T-cell (primary cell): ENCODE measurements around the gene ANO3. TPM values are rescaled to one million over a fixed set of nuclear protein-coding genes. Genes with fewer than 3 reads are reported as not detected.

Experiments used
- ATAC-seq, 4 experiments: fragments of 200-7000 bp in 3 of 4; fragments of 150-1000 bp in 1 of 4; cut with Tn5 transposase; replicated peaks in 1 of 4; 1 replicate in 3 of 4; 2 replicates in 1 of 4; pipeline ENCODE4 v1.10.0; 2021; ENCODE audit warnings: moderate library complexity in 3 of 4, mild to moderate bottlenecking in 2 of 4, moderate number of reproducible peaks in 1 of 4
- CTCF ChIA-PET, 2 donors: fragments of 300-600 bp; sonication (Branson Sonifier 250); formaldehyde crosslinking; loops; one replicate each; lab custom pipeline; 2022; ENCODE audit warnings: antibody characterized with exemption in 2 of 2; lab: Charles Lee
- POLR2A ChIA-PET, 2 donors: fragments of 300-600 bp; sonication (Branson Sonifier 250); formaldehyde crosslinking; loops; one replicate each; lab custom pipeline; 2022; ENCODE audit warnings: antibody characterized with exemption in 2 of 2; lab: Charles Lee
- DNase-seq, 35 experiments: peaks; one replicate each; pipeline versions ENCODE4 v3.0.0 to v3.0.0-alpha.2; 2013 to 2023
- H3K27ac ChIP-seq: one replicate; pipeline ENCODE4 v1.5.1; 2013; ENCODE audit warnings: low read length
- H3K27me3 ChIP-seq, 2 experiments: replicated peaks in 1 of 2; 1 replicate in 1 of 2; 2 replicates in 1 of 2; pipeline versions ENCODE4 v1.6.1 to v1.7.0; 2013; ENCODE audit warnings: low read length in 1 of 2, mixed read lengths in 1 of 2; ENCODE audit not compliant: control insufficient read depth in 2 of 2, insufficient read depth in 2 of 2; ENCODE audit errors: extremely low read depth in 1 of 2
- H3K36me3 ChIP-seq, 2 donors: 1 replicate in 1 of 2; 2 replicates in 1 of 2; pipeline versions ENCODE4 v1.6.1 to v1.7.0; 2013; ENCODE audit warnings: low read length in 1 of 2; ENCODE audit not compliant: control insufficient read depth in 2 of 2, insufficient read depth in 1 of 2; ENCODE audit errors: extremely low read depth in 1 of 2
- H3K4me1 ChIP-seq, 2 experiments: 1 replicate in 1 of 2; 2 replicates in 1 of 2; pipeline versions ENCODE4 v1.6.1 to v1.7.0; 2013; ENCODE audit warnings: low read length in 2 of 2, mixed read lengths in 1 of 2; ENCODE audit not compliant: insufficient read depth in 2 of 2, control insufficient read depth in 1 of 2; ENCODE audit errors: extremely low read depth in 1 of 2
- H3K4me3 ChIP-seq, 2 donors: 1 replicate in 1 of 2; 2 replicates in 1 of 2; pipeline versions ENCODE4 v1.5.1 to v1.7.0; 2013; ENCODE audit warnings: mild to moderate bottlenecking in 2 of 2, low read length in 1 of 2, moderate library complexity in 1 of 2; ENCODE audit not compliant: control insufficient read depth in 1 of 2; ENCODE audit errors: extremely low read depth in 1 of 2
- H3K9me3 ChIP-seq: 2 replicates; pipeline ENCODE4 v1.7.0; 2013
- H3K27ac Mint-ChIP-seq, 2 donors: one replicate each; pipeline ENCODE4 v1.8.0; 2020 to 2021; ENCODE audit warnings: mild to moderate bottlenecking in 2 of 2, mixed read lengths in 2 of 2
- H3K27me3 Mint-ChIP-seq, 2 donors: one replicate each; pipeline ENCODE4 v1.8.0; 2021 to 2022; ENCODE audit warnings: mixed read lengths in 2 of 2
- H3K36me3 Mint-ChIP-seq: one replicate; pipeline ENCODE4 v1.8.0; 2021; ENCODE audit warnings: mixed read lengths
- H3K4me1 Mint-ChIP-seq, 3 donors: one replicate each; pipeline ENCODE4 v1.8.0; 2020 to 2022; ENCODE audit warnings: mixed read lengths in 3 of 3, mild to moderate bottlenecking in 1 of 3
- H3K4me3 Mint-ChIP-seq, 3 donors: one replicate each; pipeline ENCODE4 v1.8.0; 2020 to 2022; ENCODE audit warnings: mild to moderate bottlenecking in 3 of 3, mixed read lengths in 3 of 3, moderate library complexity in 3 of 3
- H3K9me3 Mint-ChIP-seq, 3 donors: one replicate each; pipeline ENCODE4 v1.8.0; 2020 to 2022; ENCODE audit warnings: mixed read lengths in 3 of 3
- WGBS: methylation state at CpG from one replicate; pipeline ENCODE4 v1.1.5; 2013; ENCODE audit warnings: missing lambda C conversion rate; ENCODE audit not compliant: insufficient coverage; 5-methylcytosine and 5-hydroxymethylcytosine counted together
- total RNA-seq, 35 experiments: library from RNA in 6 of 35; stranded (reverse) in 6 of 35; fragments of 120-200 nt in 1 of 35; gene quantifications; one replicate each; pipeline versions ENCODE4 v1.2.1 to v1.2.4 and lab custom pipeline; 2013 to 2026

ANO3 gene
- total RNA-seq, 5 donors from 2014 or later (not counting 1 experiment from before 2014, with no cell fraction given) = not detected

DNA sequence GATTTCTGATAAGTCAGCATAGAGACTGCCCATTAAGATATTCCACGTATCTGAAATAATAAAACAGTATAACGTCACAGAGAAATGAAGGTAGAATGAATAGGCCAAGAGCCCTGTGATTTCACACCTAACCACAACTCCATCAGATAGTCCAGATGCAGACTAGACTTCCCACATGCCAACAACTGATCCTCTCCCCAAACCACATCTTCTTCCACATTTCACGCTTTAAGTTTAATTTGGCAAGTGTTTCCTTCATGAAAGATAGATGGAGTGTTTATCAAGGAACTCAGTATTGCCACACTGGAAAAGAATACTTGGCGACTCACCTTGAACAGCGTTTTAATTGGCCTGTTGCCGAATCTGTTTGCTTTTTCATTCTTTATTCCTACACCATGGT lies 158.6 kb downstream of the ANO3 start:
- Histone ChIP-seq H3K27me3 (no peaks in the 10 kb centered on the region), H3K4me1 (no peaks in the 10 kb centered on the region), H3K36me3 (no peaks in the 10 kb centered on the region), H3K4me3 (no peak overlapping the region), H3K27ac (no peak overlapping the region), H3K9me3 (no peaks in the 10 kb centered on the region)
- WGBS = no CpG with 5 or more reads among the region's 6 CpGs
- ChIA-PET CTCF (no interaction called here), POLR2A (no interaction called here)
- no peaks in the 10 kb centered on the region for H3K36me3 Mint-ChIP-seq
- peaks cover 6 to 10% (median 10%) of the 10 kb centered on the region in 3 donors for H3K9me3 Mint-ChIP-seq
- no peak overlapping the region for H3K4me3 Mint-ChIP-seq
- ATAC-seq (no peak), DNase-seq (no peak)
- H3K27ac Mint-ChIP-seq = no peak overlapping the region
- H3K4me1 Mint-ChIP-seq = no peaks in the 10 kb centered on the region
- no peaks in the 10 kb centered on the region for H3K27me3 Mint-ChIP-seq

GRCh38 chr11:26493616-26494015 lies 161.7 kb downstream of the ANO3 start:
- CTCF ChIA-PET = no interaction called here
- H3K9me3 Mint-ChIP-seq = peaks cover 0 to 6% (median 0%) of the 10 kb centered on the region in 3 donors
- no peak overlapping the region for H3K27ac Mint-ChIP-seq
- Histone ChIP-seq H3K9me3 (no peaks in the 10 kb centered on the region), H3K27ac (no peak overlapping the region), H3K27me3 (no peaks in the 10 kb centered on the region), H3K4me3 (no peak overlapping the region), H3K36me3 (no peaks in the 10 kb centered on the region), H3K4me1 (no peaks in the 10 kb centered on the region)
- no peaks in the 10 kb centered on the region for H3K4me1 Mint-ChIP-seq
- no peaks in the 10 kb centered on the region for H3K36me3 Mint-ChIP-seq
- WGBS = no CpG with 5 or more reads among the region's 1 CpG
- ATAC-seq (no peak), DNase-seq (no peak)
- no peak overlapping the region for H3K4me3 Mint-ChIP-seq
- no peaks in the 10 kb centered on the region for H3K27me3 Mint-ChIP-seq
- POLR2A ChIA-PET = no interaction called here

GRCh38 chr11:26507229-26507628 lies 175.3 kb downstream of the ANO3 start:
- Histone ChIP-seq H3K4me1 (no peaks in the 10 kb centered on the region), H3K36me3 (no peaks in the 10 kb centered on the region), H3K27me3 (no peaks in the 10 kb centered on the region), H3K27ac (no peak overlapping the region), H3K4me3 (no peak overlapping the region), H3K9me3 (no peaks in the 10 kb centered on the region)
- POLR2A ChIA-PET = no interaction called here
- Mint-ChIP-seq H3K27me3 (no peaks in the 10 kb centered on the region), H3K36me3 (no peaks in the 10 kb centered on the region), H3K4me1 (no peaks in the 10 kb centered on the region), H3K27ac (no peak overlapping the region), H3K4me3 (no peak overlapping the region), H3K9me3 (peaks cover 11 to 17% (median 13%) of the 10 kb centered on the region in 3 donors)
- CTCF ChIA-PET = no interaction called here
- WGBS = no CpG with 5 or more reads among the region's 1 CpG
- no peak for DNase-seq
- ATAC-seq = no peak

DNA sequence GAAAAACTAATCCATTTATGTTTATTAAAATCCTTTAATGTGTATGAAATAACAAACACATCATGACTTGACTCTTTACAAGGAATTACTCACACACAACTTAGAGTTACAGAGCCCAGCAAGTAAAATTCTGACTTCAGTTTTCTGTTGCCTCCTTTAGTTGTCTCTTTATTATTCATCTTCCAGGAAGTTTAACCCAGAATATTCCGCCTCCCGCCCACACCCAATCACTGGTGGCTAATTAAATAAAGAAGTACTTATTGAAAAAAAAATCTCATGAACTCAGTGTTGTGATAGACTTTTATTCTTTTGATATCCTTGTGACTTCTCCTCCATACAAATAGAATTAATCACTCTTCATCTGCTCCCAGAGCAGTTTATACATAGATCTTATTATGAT lies 178.2 kb downstream of the ANO3 start:
- Histone ChIP-seq H3K4me1 (no peaks in the 10 kb centered on the region), H3K27me3 (no peaks in the 10 kb centered on the region), H3K9me3 (no peaks in the 10 kb centered on the region), H3K36me3 (no peaks in the 10 kb centered on the region), H3K27ac (no peak overlapping the region), H3K4me3 (no peak overlapping the region)
- no peaks in the 10 kb centered on the region for H3K36me3 Mint-ChIP-seq
- no peaks in the 10 kb centered on the region for H3K4me1 Mint-ChIP-seq
- POLR2A ChIA-PET = no interaction called here
- no CpG with 5 or more reads among the region's 2 CpGs for WGBS
- ATAC-seq (no peak), DNase-seq (no peak)
- H3K4me3 Mint-ChIP-seq = no peak overlapping the region
- no peaks in the 10 kb centered on the region for H3K27me3 Mint-ChIP-seq
- CTCF ChIA-PET = no interaction called here
- H3K27ac Mint-ChIP-seq = no peak overlapping the region
- H3K9me3 Mint-ChIP-seq = peaks cover 12 to 15% (median 14%) of the 10 kb centered on the region in 3 donors

DNA sequence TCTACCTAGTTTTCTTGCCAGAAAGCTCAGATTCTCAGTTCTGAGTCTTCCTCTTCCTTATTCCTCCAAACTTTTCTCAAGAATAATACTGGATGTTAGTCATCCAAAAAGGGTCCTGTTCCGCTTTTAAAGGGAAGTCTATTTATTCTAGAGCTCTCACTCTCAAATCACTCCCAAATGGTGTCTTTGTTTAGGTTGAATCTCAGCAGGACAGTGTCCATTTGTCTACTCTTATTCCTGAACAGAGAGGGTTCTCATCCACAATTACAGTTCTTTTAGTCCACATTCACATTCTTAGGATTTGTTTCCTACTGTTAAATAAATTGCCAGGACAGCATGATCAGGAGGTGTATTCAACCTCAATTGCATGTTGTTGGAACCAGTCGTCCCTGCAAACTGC lies 178.8 kb downstream of the ANO3 start:
- DNase-seq (no peak), ATAC-seq (no peak)
- Histone ChIP-seq H3K4me1 (no peaks in the 10 kb centered on the region), H3K27me3 (no peaks in the 10 kb centered on the region), H3K9me3 (no peaks in the 10 kb centered on the region), H3K4me3 (no peak overlapping the region), H3K27ac (no peak overlapping the region), H3K36me3 (no peaks in the 10 kb centered on the region)
- H3K36me3 Mint-ChIP-seq = no peaks in the 10 kb centered on the region
- peaks cover 9 to 14% (median 12%) of the 10 kb centered on the region in 3 donors for H3K9me3 Mint-ChIP-seq
- no peak overlapping the region for H3K27ac Mint-ChIP-seq
- WGBS = 50% methylated on average over 1 of the region's 2 CpGs
- ChIA-PET POLR2A (no interaction called here), CTCF (interaction anchor here in 1 of 2 donors (0.6 kb wide), 1 partner anchor 17 kb away, joined by 3 read pairs; no protein-coding TSS in a partner anchor)
- no peaks in the 10 kb centered on the region for H3K4me1 Mint-ChIP-seq
- no peaks in the 10 kb centered on the region for H3K27me3 Mint-ChIP-seq
- no peak overlapping the region for H3K4me3 Mint-ChIP-seq

- H3K27ac Mint-ChIP-seq = no peak overlapping the region
- Histone ChIP-seq H3K4me1 (no peaks in the 10 kb centered on the region), H3K36me3 (no peaks in the 10 kb centered on the region), H3K9me3 (no peaks in the 10 kb centered on the region), H3K27me3 (no peaks in the 10 kb centered on the region), H3K4me3 (no peak overlapping the region), H3K27ac (no peak overlapping the region)
- WGBS = no CpG with 5 or more reads among the region's 2 CpGs
- H3K36me3 Mint-ChIP-seq = no peaks in the 10 kb centered on the region
- DNase-seq (no peak), ATAC-seq (no peak)
- ChIA-PET CTCF (no interaction called here), POLR2A (no interaction called here)
- H3K27me3 Mint-ChIP-seq = no peaks in the 10 kb centered on the region
- no peaks in the 10 kb centered on the region for H3K4me1 Mint-ChIP-seq
- no peak overlapping the region for H3K4me3 Mint-ChIP-seq
- H3K9me3 Mint-ChIP-seq = peaks cover 9 to 15% (median 10%) of the 10 kb centered on the region in 3 donors
Measured at GRCh38 chr11:26512196-26512595, 180.3 kb downstream of the ANO3 start.

DNA sequence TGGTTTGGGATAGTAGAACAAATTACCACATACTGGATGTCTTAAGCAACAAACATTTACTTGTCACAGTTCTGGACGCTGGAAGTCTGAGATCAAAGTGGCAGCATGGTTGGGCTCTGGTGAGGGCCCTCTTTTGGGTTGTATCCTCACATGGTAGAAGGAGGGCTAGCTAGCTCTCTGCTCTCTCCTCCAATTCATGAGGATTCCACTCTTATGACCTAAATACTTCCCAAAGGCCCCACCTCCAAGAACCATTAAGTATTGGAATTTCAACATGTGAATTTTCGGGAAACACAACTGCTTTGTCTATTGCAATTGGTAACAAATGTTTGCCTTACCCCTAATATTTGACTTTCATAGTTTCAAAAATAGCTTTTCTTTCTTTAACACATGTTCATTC lies 187.5 kb downstream of the ANO3 start:
- no peaks in the 10 kb centered on the region for H3K9me3 ChIP-seq
- POLR2A ChIA-PET = no interaction called here

More for the DNA sequence above, 187.5 kb downstream of the ANO3 start:
- Histone ChIP-seq H3K27me3 (no peaks in the 10 kb centered on the region), H3K36me3 (no peaks in the 10 kb centered on the region), H3K4me3 (no peak overlapping the region), H3K27ac (no peak overlapping the region), H3K4me1 (no peaks in the 10 kb centered on the region)
- no peak for DNase-seq
- H3K4me3 Mint-ChIP-seq = no peak overlapping the region
- peaks cover 0 to 8% (median 3%) of the 10 kb centered on the region in 3 donors for H3K9me3 Mint-ChIP-seq
- H3K36me3 Mint-ChIP-seq = no peaks in the 10 kb centered on the region
- 89% methylated on average over 1 of the region's 2 CpGs for WGBS
- CTCF ChIA-PET = no interaction called here
- no peaks in the 10 kb centered on the region for H3K27me3 Mint-ChIP-seq
- H3K4me1 Mint-ChIP-seq = no peaks in the 10 kb centered on the region
- H3K27ac Mint-ChIP-seq = no peak overlapping the region
- ATAC-seq = no peak
